DMS114 treated with DMSO at 0.1 percent for 48 hours (cell line): ENCODE data around the gene PANK2.
"Not testable (repeated sequence)": the region's sequence is repeated elsewhere in the genome, so short reads cannot be mapped to it uniquely, and the experiment has no call there.

Source experiments
- DNase-seq: peaks from one replicate; lab custom pipeline; 2025; ENCODE audit not compliant: unreplicated experiment; lab: John Stamatoyannopoulos, UW

Gene PANK2

GRCh38 chr20:3869839-3870634 is 19.1 kb upstream of the PANK2 start:
- no peak for DNase-seq

GRCh38 chr20:3871550-3872265 is 17.5 kb upstream of the PANK2 start:
- no peak for DNase-seq

GRCh38 chr20:3873507-3873906 is 15.7 kb upstream of the PANK2 start:
- DNase-seq: no peak

GRCh38 chr20:3874194-3874844 is 14.9 kb upstream of the PANK2 start:
- DNase-seq: no peak

- DNase-seq: no peak
Observed at GRCh38 chr20:3875378-3875974, 13.7 kb upstream of the PANK2 start.

- no peak for DNase-seq
Observed at GRCh38 chr20:3876000-3876399, 13.2 kb upstream of the PANK2 start.

- DNase-seq: no peak
Observed at GRCh38 chr20:3876676-3877075, 12.5 kb upstream of the PANK2 start.

GRCh38 chr20:3878921-3879274 is 10.3 kb upstream of the PANK2 start:
- not testable (repeated sequence) for DNase-seq

GRCh38 chr20:3885715-3886114 is 3.5 kb upstream of the PANK2 start:
- no peak for DNase-seq

GRCh38 chr20:3887876-3888620 is 1.1 kb upstream of the PANK2 start:
- DNase-seq: peak; percentile 33

GRCh38 chr20:3889489-3890397 is 556 bp downstream of the PANK2 start:
- no peak for DNase-seq

GRCh38 chr20:3890398-3890751 is 1.2 kb downstream of the PANK2 start:
- no peak for DNase-seq

GRCh38 chr20:3890999-3891929 is 2.1 kb downstream of the PANK2 start:
- no peak for DNase-seq

- no peak for DNase-seq
Observed at GRCh38 chr20:3894796-3895195, 5.6 kb downstream of the PANK2 start.

- no peak for DNase-seq
Observed at GRCh38 chr20:3896302-3896701, 7.1 kb downstream of the PANK2 start.

GRCh38 chr20:3896853-3897583 is 7.8 kb downstream of the PANK2 start:
- DNase-seq: no peak

GRCh38 chr20:3898181-3898580 is 9.0 kb downstream of the PANK2 start:
- not testable (repeated sequence) for DNase-seq

GRCh38 chr20:3898639-3899038 is 9.5 kb downstream of the PANK2 start:
- DNase-seq: no peak
